ENCODE data around the gene CCSER2.

DNA sequence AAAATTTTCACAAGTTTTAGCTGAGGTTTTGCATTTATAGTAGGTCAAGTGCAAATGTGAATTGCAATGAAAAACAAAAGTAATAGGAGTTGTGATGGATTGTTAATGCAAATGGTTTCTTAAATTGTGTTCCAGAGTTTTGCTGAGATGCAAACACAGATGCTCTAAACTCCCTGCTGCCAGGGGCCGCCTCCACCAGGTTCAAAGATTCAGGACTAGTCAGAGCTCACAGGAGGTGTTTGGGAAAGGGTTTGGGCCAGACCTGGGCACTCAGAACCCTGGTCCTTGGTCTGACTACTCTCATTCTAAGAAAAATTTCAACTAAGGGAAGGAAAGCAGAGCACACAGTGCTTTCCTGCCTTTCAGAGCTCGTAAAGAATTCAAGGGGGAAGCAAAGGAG, 193.1 kb downstream of the CCSER2 start:
- TF ChIP-seq, protein P1, sequence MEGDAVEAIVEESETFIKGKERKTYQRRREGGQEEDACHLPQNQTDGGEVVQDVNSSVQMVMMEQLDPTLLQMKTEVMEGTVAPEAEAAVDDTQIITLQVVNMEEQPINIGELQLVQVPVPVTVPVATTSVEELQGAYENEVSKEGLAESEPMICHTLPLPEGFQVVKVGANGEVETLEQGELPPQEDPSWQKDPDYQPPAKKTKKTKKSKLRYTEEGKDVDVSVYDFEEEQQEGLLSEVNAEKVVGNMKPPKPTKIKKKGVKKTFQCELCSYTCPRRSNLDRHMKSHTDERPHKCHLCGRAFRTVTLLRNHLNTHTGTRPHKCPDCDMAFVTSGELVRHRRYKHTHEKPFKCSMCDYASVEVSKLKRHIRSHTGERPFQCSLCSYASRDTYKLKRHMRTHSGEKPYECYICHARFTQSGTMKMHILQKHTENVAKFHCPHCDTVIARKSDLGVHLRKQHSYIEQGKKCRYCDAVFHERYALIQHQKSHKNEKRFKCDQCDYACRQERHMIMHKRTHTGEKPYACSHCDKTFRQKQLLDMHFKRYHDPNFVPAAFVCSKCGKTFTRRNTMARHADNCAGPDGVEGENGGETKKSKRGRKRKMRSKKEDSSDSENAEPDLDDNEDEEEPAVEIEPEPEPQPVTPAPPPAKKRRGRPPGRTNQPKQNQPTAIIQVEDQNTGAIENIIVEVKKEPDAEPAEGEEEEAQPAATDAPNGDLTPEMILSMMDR (IDR thresholded peaks at IDR 0.05), result no peak
- no peak for TF ChIP-seq POLR2A (IDR thresholded peaks at IDR 0.05)

Data from esophagus squamous epithelium (tissue), 4 donors.